Measurements from ENCODE around the gene FBXL16. TPM values are rescaled to one million over a fixed set of nuclear protein-coding genes. Genes with fewer than 3 reads are reported as not detected.
A peak's percentile ranks its signal among the peaks of the same experiment; 100 is the strongest.

FBXL16 gene
- total and polyA plus RNA-seq, 9 of the 15 experiments (the other 6 are each of a cell fraction or from before 2014, with no cell fraction given), result 0.21 to 8.2 (median 1.7) TPM

DNA sequence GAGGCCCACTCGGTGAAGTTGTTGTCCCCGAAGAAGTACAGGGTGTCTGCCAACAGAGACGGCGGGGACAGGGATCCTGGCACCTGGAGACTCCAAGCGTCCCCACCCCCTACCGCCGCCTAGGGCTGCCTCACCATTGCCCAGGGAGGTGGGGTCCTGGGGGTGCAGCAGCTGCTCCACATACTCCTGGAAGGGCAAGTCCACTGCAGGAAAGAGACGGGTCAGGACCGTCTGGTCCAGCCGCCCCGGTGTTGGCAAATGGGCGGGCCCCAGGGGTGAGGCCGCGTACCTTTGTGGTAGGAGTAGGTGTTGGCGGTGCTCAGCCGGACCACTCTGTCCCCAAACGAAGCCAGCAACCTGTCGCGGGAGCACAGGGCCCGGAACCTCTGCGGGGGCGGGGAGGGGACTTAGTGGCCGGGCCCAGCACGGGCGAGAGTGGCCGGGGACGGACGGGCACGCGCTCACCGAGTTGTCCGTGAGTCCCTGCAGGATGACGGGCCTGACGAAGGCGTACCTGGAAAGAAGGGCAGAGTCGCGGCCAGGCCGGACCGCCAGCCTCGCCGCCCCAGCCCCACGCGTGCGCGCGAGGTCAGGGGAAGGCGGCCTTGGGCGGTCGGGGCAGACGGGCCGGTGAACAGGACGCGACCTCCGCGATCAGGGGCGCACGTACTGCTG is 22.1 kb downstream of the FBXL16 start (continued):
- TF ChIP-seq, protein P1, sequence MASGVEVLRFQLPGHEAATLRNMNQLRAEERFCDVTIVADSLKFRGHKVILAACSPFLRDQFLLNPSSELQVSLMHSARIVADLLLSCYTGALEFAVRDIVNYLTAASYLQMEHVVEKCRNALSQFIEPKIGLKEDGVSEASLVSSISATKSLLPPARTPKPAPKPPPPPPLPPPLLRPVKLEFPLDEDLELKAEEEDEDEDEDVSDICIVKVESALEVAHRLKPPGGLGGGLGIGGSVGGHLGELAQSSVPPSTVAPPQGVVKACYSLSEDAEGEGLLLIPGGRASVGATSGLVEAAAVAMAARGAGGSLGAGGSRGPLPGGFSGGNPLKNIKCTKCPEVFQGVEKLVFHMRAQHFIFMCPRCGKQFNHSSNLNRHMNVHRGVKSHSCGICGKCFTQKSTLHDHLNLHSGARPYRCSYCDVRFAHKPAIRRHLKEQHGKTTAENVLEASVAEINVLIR (CRISPR knock-in tag; IDR thresholded peaks at IDR 0.05), result no peak
- TF ChIP-seq, protein P2, sequence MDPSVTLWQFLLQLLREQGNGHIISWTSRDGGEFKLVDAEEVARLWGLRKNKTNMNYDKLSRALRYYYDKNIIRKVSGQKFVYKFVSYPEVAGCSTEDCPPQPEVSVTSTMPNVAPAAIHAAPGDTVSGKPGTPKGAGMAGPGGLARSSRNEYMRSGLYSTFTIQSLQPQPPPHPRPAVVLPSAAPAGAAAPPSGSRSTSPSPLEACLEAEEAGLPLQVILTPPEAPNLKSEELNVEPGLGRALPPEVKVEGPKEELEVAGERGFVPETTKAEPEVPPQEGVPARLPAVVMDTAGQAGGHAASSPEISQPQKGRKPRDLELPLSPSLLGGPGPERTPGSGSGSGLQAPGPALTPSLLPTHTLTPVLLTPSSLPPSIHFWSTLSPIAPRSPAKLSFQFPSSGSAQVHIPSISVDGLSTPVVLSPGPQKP (CRISPR knock-in tag; IDR thresholded peaks at IDR 0.05), result no peak
- TF ChIP-seq ZNF436 (CRISPR knock-in tag; IDR thresholded peaks at IDR 0.05) (no peak), CBX1 (IDR thresholded peaks at IDR 0.05; ENCODE audit: low read depth) (peak; percentile 20; the same call in 1 of the 2 replicates), POLR2G (IDR thresholded peaks at IDR 0.05; ENCODE audit: low read depth, low read length) (0 out of 2 replicates have a peak, but pooled peaks have one; percentile 57), CEBPB (tag; IDR thresholded peaks at IDR 0.05) (no peak), MTA3 (IDR thresholded peaks at IDR 0.05; ENCODE audit: borderline replicate concordance) (no peak)
- TF ChIP-seq, protein P3, sequence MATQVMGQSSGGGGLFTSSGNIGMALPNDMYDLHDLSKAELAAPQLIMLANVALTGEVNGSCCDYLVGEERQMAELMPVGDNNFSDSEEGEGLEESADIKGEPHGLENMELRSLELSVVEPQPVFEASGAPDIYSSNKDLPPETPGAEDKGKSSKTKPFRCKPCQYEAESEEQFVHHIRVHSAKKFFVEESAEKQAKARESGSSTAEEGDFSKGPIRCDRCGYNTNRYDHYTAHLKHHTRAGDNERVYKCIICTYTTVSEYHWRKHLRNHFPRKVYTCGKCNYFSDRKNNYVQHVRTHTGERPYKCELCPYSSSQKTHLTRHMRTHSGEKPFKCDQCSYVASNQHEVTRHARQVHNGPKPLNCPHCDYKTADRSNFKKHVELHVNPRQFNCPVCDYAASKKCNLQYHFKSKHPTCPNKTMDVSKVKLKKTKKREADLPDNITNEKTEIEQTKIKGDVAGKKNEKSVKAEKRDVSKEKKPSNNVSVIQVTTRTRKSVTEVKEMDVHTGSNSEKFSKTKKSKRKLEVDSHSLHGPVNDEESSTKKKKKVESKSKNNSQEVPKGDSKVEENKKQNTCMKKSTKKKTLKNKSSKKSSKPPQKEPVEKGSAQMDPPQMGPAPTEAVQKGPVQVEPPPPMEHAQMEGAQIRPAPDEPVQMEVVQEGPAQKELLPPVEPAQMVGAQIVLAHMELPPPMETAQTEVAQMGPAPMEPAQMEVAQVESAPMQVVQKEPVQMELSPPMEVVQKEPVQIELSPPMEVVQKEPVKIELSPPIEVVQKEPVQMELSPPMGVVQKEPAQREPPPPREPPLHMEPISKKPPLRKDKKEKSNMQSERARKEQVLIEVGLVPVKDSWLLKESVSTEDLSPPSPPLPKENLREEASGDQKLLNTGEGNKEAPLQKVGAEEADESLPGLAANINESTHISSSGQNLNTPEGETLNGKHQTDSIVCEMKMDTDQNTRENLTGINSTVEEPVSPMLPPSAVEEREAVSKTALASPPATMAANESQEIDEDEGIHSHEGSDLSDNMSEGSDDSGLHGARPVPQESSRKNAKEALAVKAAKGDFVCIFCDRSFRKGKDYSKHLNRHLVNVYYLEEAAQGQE (IDR thresholded peaks at IDR 0.05; ENCODE audit: borderline replicate concordance), result no peak
- TF ChIP-seq, protein P3 (CRISPR knock-in tag; IDR thresholded peaks at IDR 0.05; ENCODE audit: low read depth), result peak; percentile 81; the same call in 1 of the 2 replicates
- TF ChIP-seq, protein P4, sequence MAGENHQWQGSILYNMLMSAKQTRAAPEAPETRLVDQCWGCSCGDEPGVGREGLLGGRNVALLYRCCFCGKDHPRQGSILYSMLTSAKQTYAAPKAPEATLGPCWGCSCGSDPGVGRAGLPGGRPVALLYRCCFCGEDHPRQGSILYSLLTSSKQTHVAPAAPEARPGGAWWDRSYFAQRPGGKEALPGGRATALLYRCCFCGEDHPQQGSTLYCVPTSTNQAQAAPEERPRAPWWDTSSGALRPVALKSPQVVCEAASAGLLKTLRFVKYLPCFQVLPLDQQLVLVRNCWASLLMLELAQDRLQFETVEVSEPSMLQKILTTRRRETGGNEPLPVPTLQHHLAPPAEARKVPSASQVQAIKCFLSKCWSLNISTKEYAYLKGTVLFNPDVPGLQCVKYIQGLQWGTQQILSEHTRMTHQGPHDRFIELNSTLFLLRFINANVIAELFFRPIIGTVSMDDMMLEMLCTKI (IDR thresholded peaks at IDR 0.05; ENCODE audit: partially characterized antibody), result no peak
- TF ChIP-seq, protein P5, sequence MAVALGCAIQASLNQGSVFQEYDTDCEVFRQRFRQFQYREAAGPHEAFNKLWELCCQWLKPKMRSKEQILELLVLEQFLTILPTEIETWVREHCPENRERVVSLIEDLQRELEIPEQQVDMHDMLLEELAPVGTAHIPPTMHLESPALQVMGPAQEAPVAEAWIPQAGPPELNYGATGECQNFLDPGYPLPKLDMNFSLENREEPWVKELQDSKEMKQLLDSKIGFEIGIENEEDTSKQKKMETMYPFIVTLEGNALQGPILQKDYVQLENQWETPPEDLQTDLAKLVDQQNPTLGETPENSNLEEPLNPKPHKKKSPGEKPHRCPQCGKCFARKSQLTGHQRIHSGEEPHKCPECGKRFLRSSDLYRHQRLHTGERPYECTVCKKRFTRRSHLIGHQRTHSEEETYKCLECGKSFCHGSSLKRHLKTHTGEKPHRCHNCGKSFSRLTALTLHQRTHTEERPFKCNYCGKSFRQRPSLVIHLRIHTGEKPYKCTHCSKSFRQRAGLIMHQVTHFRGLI (CRISPR knock-in tag; IDR thresholded peaks at IDR 0.05), result no peak

Measured in K562 (cell line).